Hepatocyte (in vitro differentiated cells): ENCODE measurements around the gene SUMF1.

Experiments used
- CTCF ChIP-seq: fragments of 200-600 bp; sonication (generic); IDR thresholded peaks from 2 replicates; pipeline ENCODE4 v1.5.1; 2016; ENCODE audit warnings: antibody characterized with exemption, mild to moderate bottlenecking; ENCODE audit not compliant: poor library complexity
- EZH2 ChIP-seq: fragments of 200-600 bp; sonication (generic); IDR thresholded peaks from 2 replicates; pipeline ENCODE4 v1.6.1; 2016; ENCODE audit warnings: antibody characterized with exemption, mild to moderate bottlenecking, borderline replicate concordance
- EZH2phosphoT487 ChIP-seq: fragments of 200-600 bp; sonication (generic); IDR thresholded peaks from one replicate; pipeline ENCODE4 v1.6.1; 2018; ENCODE audit warnings: antibody characterized with exemption, mild to moderate bottlenecking, low read depth, moderate library complexity; ENCODE audit not compliant: unreplicated experiment, severe bottlenecking

GRCh38 chr3:4411236-4411635 lies 55.8 kb downstream of the SUMF1 start:
- no peak for TF ChIP-seq CTCF
- TF ChIP-seq EZH2, result no peak
- TF ChIP-seq EZH2phosphoT487, result no peak
